Measurements from ENCODE around the gene ARHGAP26.

ARHGAP26 gene

DNA sequence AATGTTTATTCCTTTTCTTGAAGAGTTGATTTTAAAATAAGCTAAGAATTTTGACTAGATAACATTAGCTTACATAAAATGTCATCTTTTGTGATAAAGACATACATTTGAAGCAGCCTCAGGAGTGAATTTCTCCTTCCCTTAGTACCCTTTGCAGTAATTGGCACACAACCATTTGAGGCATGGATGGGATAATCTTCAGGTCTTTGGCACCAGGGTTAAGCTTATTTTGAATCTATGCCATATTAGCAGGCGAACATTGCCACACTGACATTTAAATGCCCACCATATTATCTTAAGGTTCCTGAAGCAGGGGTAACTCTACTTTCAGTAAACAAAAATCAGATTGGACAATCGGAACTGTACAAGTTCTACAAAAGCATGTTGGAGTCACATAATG is 507.4 kb downstream of the ARHGAP26 start:
- Histone ChIP-seq H3K9ac (ENCODE audit: low read length) (no peak overlapping the region), H3K79me2 (ENCODE audit: insufficient read depth, low read length) (no peaks in the 10 kb centered on the region), H3K4me2 (ENCODE audit: low read length) (no peak overlapping the region), H4K20me1 (ENCODE audit: insufficient read depth, low read length) (no peaks in the 10 kb centered on the region), H3F3A (ENCODE audit: insufficient read depth, low read length) (no peaks in the 10 kb centered on the region), H3K9me2 (ENCODE audit: low read depth, low read length) (no peaks in the 10 kb centered on the region), H2AFZ (ENCODE audit: low read length) (no peak overlapping the region), H3K36me3 (ENCODE audit: insufficient read depth, low read length) (peaks cover 58% of the 10 kb centered on the region), H3K4me3 (ENCODE audit: low read depth, low read length, poor library complexity, severe bottlenecking) (no peak overlapping the region), H3K9me3 (ENCODE audit: low read length) (no peaks in the 10 kb centered on the region), H3K4me1 (ENCODE audit: insufficient read depth, low read length, severe bottlenecking) (peaks cover 13% of the 10 kb centered on the region), H3K27ac (ENCODE audit: low read depth, low read length, poor library complexity, severe bottlenecking) (no peak overlapping the region), H3K27me3 (ENCODE audit: insufficient read depth, low read length) (no peaks in the 10 kb centered on the region)
- TF ChIP-seq EZH2 (IDR thresholded peaks at IDR 0.05; ENCODE audit: borderline replicate concordance, low read length) = no peak
- TF ChIP-seq, protein P1, sequence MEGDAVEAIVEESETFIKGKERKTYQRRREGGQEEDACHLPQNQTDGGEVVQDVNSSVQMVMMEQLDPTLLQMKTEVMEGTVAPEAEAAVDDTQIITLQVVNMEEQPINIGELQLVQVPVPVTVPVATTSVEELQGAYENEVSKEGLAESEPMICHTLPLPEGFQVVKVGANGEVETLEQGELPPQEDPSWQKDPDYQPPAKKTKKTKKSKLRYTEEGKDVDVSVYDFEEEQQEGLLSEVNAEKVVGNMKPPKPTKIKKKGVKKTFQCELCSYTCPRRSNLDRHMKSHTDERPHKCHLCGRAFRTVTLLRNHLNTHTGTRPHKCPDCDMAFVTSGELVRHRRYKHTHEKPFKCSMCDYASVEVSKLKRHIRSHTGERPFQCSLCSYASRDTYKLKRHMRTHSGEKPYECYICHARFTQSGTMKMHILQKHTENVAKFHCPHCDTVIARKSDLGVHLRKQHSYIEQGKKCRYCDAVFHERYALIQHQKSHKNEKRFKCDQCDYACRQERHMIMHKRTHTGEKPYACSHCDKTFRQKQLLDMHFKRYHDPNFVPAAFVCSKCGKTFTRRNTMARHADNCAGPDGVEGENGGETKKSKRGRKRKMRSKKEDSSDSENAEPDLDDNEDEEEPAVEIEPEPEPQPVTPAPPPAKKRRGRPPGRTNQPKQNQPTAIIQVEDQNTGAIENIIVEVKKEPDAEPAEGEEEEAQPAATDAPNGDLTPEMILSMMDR (IDR thresholded peaks at IDR 0.05; ENCODE audit: low read length) = no peak
